H1 (cell line): ENCODE data around the gene XPO6. TPM values are rescaled to one million over a fixed set of nuclear protein-coding genes. Genes with fewer than 3 reads are reported as not detected.

Source experiments
- CTCF ChIA-PET: fragments of 300-600 bp; sonication (Branson Sonifier 250); formaldehyde crosslinking; loops from one replicate; lab custom pipeline; 2021; ENCODE audit not compliant: partially characterized antibody; lab: Charles Lee
- POLR2A ChIA-PET: fragments of 300-600 bp; sonication (Branson Sonifier 250); formaldehyde crosslinking; loops from one replicate; lab custom pipeline; 2021; ENCODE audit warnings: inconsistent platforms; ENCODE audit not compliant: partially characterized antibody; lab: Charles Lee
- DNase-seq, 2 experiments: peaks; one replicate each; pipeline versions ENCODE4 v3.0.0 to v3.0.0-alpha.2; 2010 to 2022; ENCODE audit warnings: low spot score in 2 of 2, low read depth in 1 of 2, mixed read lengths in 1 of 2
- FAIRE-seq: peaks from 2 replicates; lab custom pipeline; 2011; peaks lifted over from hg19 to GRCh38; lab: Jason Lieb, UNC
- H2AFZ ChIP-seq: 2 replicates; pipeline ENCODE4 v1.8.1; 2012; ENCODE audit warnings: low read length, inconsistent platforms
- H2AK5ac ChIP-seq: 2 replicates; pipeline ENCODE4 v1.6.1; 2013; ENCODE audit warnings: low read depth, low read length
- H2BK120ac ChIP-seq: replicated peaks from 2 replicates; pipeline ENCODE3; 2013; ENCODE audit warnings: low read depth, low read length, inconsistent platforms
- H2BK12ac ChIP-seq: 2 replicates; pipeline ENCODE4 v1.6.1; 2013; ENCODE audit warnings: low read depth, low read length
- H2BK15ac ChIP-seq: 2 replicates; pipeline ENCODE4 v1.6.1; 2013; ENCODE audit warnings: low read length
- H2BK20ac ChIP-seq: 2 replicates; pipeline ENCODE4 v1.6.1; 2013; ENCODE audit warnings: low read length
- H2BK5ac ChIP-seq: 2 replicates; pipeline ENCODE4 v1.6.1; 2013; ENCODE audit warnings: low read depth, low read length
- H3K14ac ChIP-seq: 2 replicates; pipeline ENCODE4 v1.6.1; 2013; ENCODE audit warnings: inconsistent platforms; ENCODE audit not compliant: insufficient read length
- H3K18ac ChIP-seq: 2 replicates; pipeline ENCODE4 v1.6.1; 2013; ENCODE audit warnings: low read length; ENCODE audit errors: extremely low read depth
- H3K23ac ChIP-seq: 2 replicates; pipeline ENCODE4 v1.6.1; 2013; ENCODE audit warnings: inconsistent platforms; ENCODE audit not compliant: insufficient read length
- H3K23me2 ChIP-seq: 2 replicates; pipeline ENCODE4 v1.6.1; 2013; ENCODE audit warnings: low read depth, low read length
- H3K27ac ChIP-seq: 2 replicates; pipeline ENCODE4 v1.6.1; 2011; ENCODE audit warnings: low read depth, low read length, inconsistent platforms
- H3K27me3 ChIP-seq, 4 experiments: replicated peaks in 1 of 4; 1 replicate in 1 of 4; 2 replicates in 3 of 4; pipeline versions ENCODE4 v1.6.1 to v1.8.1; 2011 to 2013; ENCODE audit warnings: low read length in 3 of 4, mild to moderate bottlenecking in 3 of 4, inconsistent platforms in 2 of 4, mixed read lengths in 2 of 4, moderate library complexity in 1 of 4; ENCODE audit not compliant: control insufficient read depth in 3 of 4, insufficient read depth in 3 of 4; ENCODE audit errors: extremely low read depth in 1 of 4
- H3K36me3 ChIP-seq, 4 experiments: 2 replicates each; pipeline versions ENCODE4 v1.6.1 to v1.8.1; 2011 to 2013; ENCODE audit warnings: mild to moderate bottlenecking in 4 of 4, low read length in 3 of 4, moderate library complexity in 2 of 4, control low read depth in 1 of 4, inconsistent platforms in 1 of 4; ENCODE audit not compliant: insufficient read depth in 4 of 4, control insufficient read depth in 2 of 4
- H3K4ac ChIP-seq: replicated peaks from 2 replicates; pipeline ENCODE3; 2013; ENCODE audit warnings: low read length, low read depth, mixed read lengths, inconsistent platforms; ENCODE audit not compliant: insufficient read length
- H3K4me1 ChIP-seq, 4 experiments: replicated peaks in 1 of 4; 1 replicate in 1 of 4; 2 replicates in 3 of 4; pipeline versions ENCODE4 v1.6.1 to v1.8.1; 2011 to 2013; ENCODE audit warnings: low read length in 3 of 4, inconsistent platforms in 2 of 4, mixed read lengths in 1 of 4; ENCODE audit not compliant: insufficient read depth in 4 of 4, control insufficient read depth in 3 of 4
- H3K4me2 ChIP-seq, 2 experiments: 2 replicates each; pipeline versions ENCODE4 v1.6.1 to v1.8.1; 2011 to 2013; ENCODE audit warnings: low read depth in 2 of 2, low read length in 2 of 2, control low read depth in 1 of 2, inconsistent platforms in 1 of 2, mild to moderate bottlenecking in 1 of 2; ENCODE audit not compliant: insufficient read depth in 1 of 2
- H3K4me3 ChIP-seq, 4 experiments: fragments of 200-600, 300-600 bp in 1 of 4; sonication (generic), shearing (Covaris generic), sonication (Bioruptor Twin) in 1 of 4; 2 replicates each; pipeline versions ENCODE4 v1.5.1 to v1.8.1; 2011 to 2016; ENCODE audit warnings: low read length in 4 of 4, low read depth in 3 of 4, control low read depth in 2 of 4, inconsistent platforms in 2 of 4, mild to moderate bottlenecking in 2 of 4, mixed read lengths in 1 of 4, moderate library complexity in 1 of 4; ENCODE audit not compliant: insufficient read depth in 2 of 4; ENCODE audit errors: extremely low read depth in 1 of 4
- H3K56ac ChIP-seq: replicated peaks from 2 replicates; pipeline ENCODE3; 2013; ENCODE audit warnings: low read depth, mild to moderate bottlenecking, mixed read lengths, low read length, inconsistent platforms; ENCODE audit not compliant: insufficient read length
- H3K79me1 ChIP-seq: 2 replicates; pipeline ENCODE4 v1.6.1; 2013; ENCODE audit warnings: low read depth, low read length, control low read depth
- H3K79me2 ChIP-seq, 2 experiments: 2 replicates each; pipeline versions ENCODE4 v1.6.1 to v1.8.1; 2012 to 2013; ENCODE audit warnings: low read length in 2 of 2, mild to moderate bottlenecking in 2 of 2, inconsistent platforms in 1 of 2; ENCODE audit not compliant: insufficient read depth in 2 of 2, control insufficient read depth in 1 of 2
- H3K9ac ChIP-seq, 4 experiments: replicated peaks in 1 of 4; 1 replicate in 1 of 4; 2 replicates in 3 of 4; pipeline versions ENCODE4 v1.6.1 to v1.8.1; 2011 to 2013; ENCODE audit warnings: low read depth in 3 of 4, low read length in 3 of 4, control low read depth in 2 of 4, mild to moderate bottlenecking in 2 of 4, moderate library complexity in 2 of 4, inconsistent platforms in 1 of 4; ENCODE audit errors: extremely low read depth in 1 of 4
- H3K9me3 ChIP-seq, 2 experiments: 2 replicates each; pipeline versions ENCODE4 v1.6.1 to v1.8.1; 2012 to 2013; ENCODE audit warnings: mild to moderate bottlenecking in 2 of 2, moderate library complexity in 2 of 2, control low read depth in 1 of 2, inconsistent platforms in 1 of 2, low read depth in 1 of 2, low read length in 1 of 2, mixed read lengths in 1 of 2; ENCODE audit not compliant: insufficient read depth in 2 of 2
- H4K20me1 ChIP-seq, 2 experiments: replicated peaks in 1 of 2; 2 replicates each; pipeline versions ENCODE3 to v1.8.1; 2011 to 2013; ENCODE audit warnings: inconsistent platforms in 2 of 2, low read length in 2 of 2, mild to moderate bottlenecking in 1 of 2; ENCODE audit not compliant: insufficient read depth in 2 of 2, control insufficient read depth in 1 of 2
- H4K5ac ChIP-seq: 2 replicates; pipeline ENCODE4 v1.6.1; 2013; ENCODE audit warnings: low read length, low read depth, mixed read lengths, inconsistent platforms; ENCODE audit not compliant: insufficient read length
- H4K8ac ChIP-seq: 2 replicates; pipeline ENCODE4 v1.8.0; 2013; ENCODE audit warnings: mild to moderate bottlenecking, moderate library complexity, low read length, inconsistent platforms; ENCODE audit not compliant: insufficient read depth; ENCODE audit errors: extremely low read depth
- H4K91ac ChIP-seq: replicated peaks from 2 replicates; pipeline ENCODE3; 2013; ENCODE audit warnings: low read length, mixed read lengths, inconsistent platforms; ENCODE audit not compliant: insufficient read length
- CEBPB ChIP-seq: IDR thresholded peaks from 2 replicates; pipeline ENCODE4 v1.6.1; 2012; ENCODE audit warnings: low read depth, low read length
- CHD2 ChIP-seq: IDR thresholded peaks from 2 replicates; pipeline ENCODE4 v1.6.1; 2012; ENCODE audit warnings: low read length, improper control_type of control experiment
- CTBP2 ChIP-seq: IDR thresholded peaks from 2 replicates; pipeline ENCODE4 v1.7.0; 2011; ENCODE audit warnings: borderline replicate concordance, mild to moderate bottlenecking, moderate library complexity, mixed read lengths, low read length; ENCODE audit not compliant: insufficient read depth, insufficient read length
- JUND ChIP-seq: IDR thresholded peaks from 2 replicates; pipeline ENCODE4 v1.6.1; 2011; ENCODE audit warnings: mild to moderate bottlenecking, improper control_type of control experiment, low read length
- KDM4A ChIP-seq: IDR thresholded peaks from one replicate; pipeline ENCODE4 v1.7.1; 2012; ENCODE audit warnings: low read depth, mild to moderate bottlenecking, moderate library complexity, low read length, inconsistent platforms; ENCODE audit not compliant: severe bottlenecking
- SAP30 ChIP-seq: fragments of 300-600 bp; sonication (generic); IDR thresholded peaks from 2 replicates; pipeline ENCODE4 v1.7.1; 2012; ENCODE audit warnings: low read length, moderate library complexity, mild to moderate bottlenecking, inconsistent platforms; ENCODE audit not compliant: insufficient read depth, insufficient replicate concordance
- SIN3A ChIP-seq, 2 experiments: IDR thresholded peaks in 1 of 2; conservative IDR thresholded peaks in 1 of 2; 2 replicates each; pipeline ENCODE4 v1.6.1; 2011 to 2012; ENCODE audit warnings: low read length in 2 of 2, improper control_type of control experiment in 1 of 2, low read depth in 1 of 2, mild to moderate bottlenecking in 1 of 2
- WGBS, 2 experiments: shearing (Covaris generic) in 1 of 2; methylation state at CpG; one replicate each; pipeline versions ENCODE4 v1.1.6 to v1.1.7; 2013 to 2015; ENCODE audit warnings: low lambda C conversion rate in 2 of 2, mixed read lengths in 2 of 2, inconsistent platforms in 1 of 2, low coverage in 1 of 2, missing lambda C conversion rate in 1 of 2; ENCODE audit not compliant: insufficient replicate concordance in 2 of 2, insufficient coverage in 1 of 2, insufficient read length in 1 of 2; ENCODE audit errors: extremely low coverage in 1 of 2, missing lambda C conversion rate in 1 of 2; 5-methylcytosine and 5-hydroxymethylcytosine counted together
- polyA plus RNA-seq, 7 experiments: library from polyadenylated mRNA; depleted of rRNA in 3 of 7; stranded (reverse) in 5 of 7; unstranded in 2 of 7; fragments of >200 nt in 5 of 7; fragments of 200-250 nt in 2 of 7; gene quantifications; 1 replicate in 5 of 7; 2 replicates in 1 of 7; 4 replicates in 1 of 7; pipeline versions ENCODE4 v1.2.1 to v1.2.3, GENCODE V29; 2011 to 2013; ENCODE audit warnings: missing spikeins in 2 of 7, mixed read lengths in 2 of 7
- total RNA-seq: library from RNA; stranded (reverse); fragmentation: NEBNext Ultra II Directional; extraction: Animal tissue kit (Norgen Biotek cat#: 25700); gene quantifications from 2 replicates; pipeline ENCODE4 v1.2.1, GENCODE V29; 2021

XPO6 gene
- total and polyA plus RNA-seq, 2 of the 8 experiments (the other 6 are each of a cell fraction or from before 2014, with no cell fraction given) = 152 to 254 TPM

- H3K14ac ChIP-seq = no peak overlapping the region
- H3K23me2 ChIP-seq = no peaks in the 10 kb centered on the region
- no peak overlapping the region for H2BK15ac ChIP-seq
- no peak overlapping the region for H3K4ac ChIP-seq
- no peak overlapping the region for H3K23ac ChIP-seq
- H3K36me3 ChIP-seq = peaks cover 0 to 9% (median 4%) of the 10 kb centered on the region in 4 experiments; a peak in 6 of 8 replicates
- peaks cover 11% of the 10 kb centered on the region for H3K79me1 ChIP-seq
- no peak overlapping the region for H2BK20ac ChIP-seq
- no peak overlapping the region for H3K56ac ChIP-seq
- DNase-seq (no peak), FAIRE-seq (no peak)
- H4K5ac ChIP-seq = no peak overlapping the region
- no peak overlapping the region for H2AFZ ChIP-seq
- H3K4me3 ChIP-seq = no peak overlapping the region
- no peaks in the 10 kb centered on the region for H3K9me3 ChIP-seq
- 97% methylated on average over 3 of the region's 3 CpGs; no CpG with 5 or more reads in 1 of the 2 experiments for WGBS, 2 experiments
- no peak overlapping the region for H4K91ac ChIP-seq
- H2BK120ac ChIP-seq = no peak overlapping the region
- no peak overlapping the region for H3K4me2 ChIP-seq
- no peak overlapping the region for H2AK5ac ChIP-seq
- H3K4me1 ChIP-seq = peaks cover 0 to 3% (median 0%) of the 10 kb centered on the region in 4 experiments; a peak in 1 of 7 replicates
- H2BK12ac ChIP-seq = no peak overlapping the region
- peaks cover 6 to 98% of the 10 kb centered on the region in 2 experiments for H3K79me2 ChIP-seq
- H3K27ac ChIP-seq = no peak overlapping the region
- CTCF ChIA-PET = interaction anchor here (0.8 kb wide), 1 partner anchor 10 kb away, joined by 3 read pairs; no protein-coding TSS in a partner anchor
- no peak overlapping the region for H4K8ac ChIP-seq
- no peaks in the 10 kb centered on the region for H3K27me3 ChIP-seq
- H3K9ac ChIP-seq = no peak overlapping the region
- POLR2A ChIA-PET = no interaction called here
- TF ChIP-seq SAP30 (no peak), CTBP2 (no peak), CHD2 (no peak), KDM4A (no peak), SIN3A (conservative IDR thresholded peaks at IDR 0.05 in 1 of 2, IDR thresholded peaks at IDR 0.05 in 1 of 2; ENCODE audit: low read depth in 1 of 2, low read length in 2 of 2) (no peak), JUND (no peak), CEBPB (no peak)
- peaks cover 7 to 8% of the 10 kb centered on the region in 2 experiments for H4K20me1 ChIP-seq
- H2BK5ac ChIP-seq = no peak overlapping the region
- no peak overlapping the region for H3K18ac ChIP-seq
These were observed 22.5 kb downstream of the XPO6 start for GRCh38 chr16:28189245-28189644.
